Measurements from ENCODE around the gene SPTB.

SPTB gene

GRCh38 chr14:64834965-64835364 lies 44.7 kb downstream of the SPTB start:
- no peaks in the 10 kb centered on the region for H3K36me3 ChIP-seq (ENCODE audit: control insufficient read depth, low read length)
- H4K20me1 ChIP-seq (ENCODE audit: control insufficient read depth, insufficient read depth, low read depth, low read length), result no peaks in the 10 kb centered on the region
- H3F3A ChIP-seq (ENCODE audit: control insufficient read depth, insufficient read depth), result no peaks in the 10 kb centered on the region
- no peaks in the 10 kb centered on the region for H3K9me3 ChIP-seq (ENCODE audit: control insufficient read depth, insufficient read depth, low read length)
- TF ChIP-seq EZH2phosphoT487 (IDR thresholded peaks at IDR 0.05; ENCODE audit: borderline replicate concordance, low read length), result no peak
- no peak for TF ChIP-seq CTCF (IDR thresholded peaks at IDR 0.05; ENCODE audit: low read depth, low read length, poor library complexity, severe bottlenecking)
- peaks cover 9% of the 10 kb centered on the region for H3K27me3 ChIP-seq (ENCODE audit: control insufficient read depth, low read length)
- H3K4me1 ChIP-seq (ENCODE audit: control insufficient read depth, low read length), result no peaks in the 10 kb centered on the region
- H3K9me2 ChIP-seq (replicated peaks; ENCODE audit: control insufficient read depth, low read length), result no peaks in the 10 kb centered on the region
- H3K4me3 ChIP-seq (ENCODE audit: low read length), result no peak overlapping the region
- no peak overlapping the region for H3K4me2 ChIP-seq (ENCODE audit: low read length)
- no peaks in the 10 kb centered on the region for H3K79me2 ChIP-seq (ENCODE audit: control insufficient read depth, low read length)
- H3K27ac ChIP-seq (ENCODE audit: low read depth, low read length), result no peak overlapping the region

- Histone ChIP-seq H3K9me3 (ENCODE audit: control insufficient read depth, insufficient read depth, low read length) (no peaks in the 10 kb centered on the region), H4K20me1 (ENCODE audit: control insufficient read depth, insufficient read depth, low read depth, low read length) (no peaks in the 10 kb centered on the region), H3K9me2 (replicated peaks; ENCODE audit: control insufficient read depth, low read length) (no peaks in the 10 kb centered on the region), H3K36me3 (ENCODE audit: control insufficient read depth, low read length) (no peaks in the 10 kb centered on the region), H3K4me1 (ENCODE audit: control insufficient read depth, low read length) (no peaks in the 10 kb centered on the region), H3K4me3 (ENCODE audit: low read length) (no peak overlapping the region), H3F3A (ENCODE audit: control insufficient read depth, insufficient read depth) (no peaks in the 10 kb centered on the region), H3K79me2 (ENCODE audit: control insufficient read depth, low read length) (no peaks in the 10 kb centered on the region), H3K4me2 (ENCODE audit: low read length) (no peak overlapping the region), H3K27me3 (ENCODE audit: control insufficient read depth, low read length) (peaks cover 6% of the 10 kb centered on the region), H3K27ac (ENCODE audit: low read depth, low read length) (no peak overlapping the region)
- TF ChIP-seq EZH2phosphoT487 (IDR thresholded peaks at IDR 0.05; ENCODE audit: borderline replicate concordance, low read length) (no peak), CTCF (IDR thresholded peaks at IDR 0.05; ENCODE audit: low read depth, low read length, poor library complexity, severe bottlenecking) (no peak)
These were observed 48.3 kb downstream of the SPTB start for GRCh38 chr14:64831419-64831818.

GRCh38 chr14:64830961-64831360 lies 48.7 kb downstream of the SPTB start:
- Histone ChIP-seq H3K36me3 (ENCODE audit: control insufficient read depth, low read length) (no peaks in the 10 kb centered on the region), H3K4me1 (ENCODE audit: control insufficient read depth, low read length) (no peaks in the 10 kb centered on the region), H4K20me1 (ENCODE audit: control insufficient read depth, insufficient read depth, low read depth, low read length) (no peaks in the 10 kb centered on the region), H3K27ac (ENCODE audit: low read depth, low read length) (no peak overlapping the region), H3K9me3 (ENCODE audit: control insufficient read depth, insufficient read depth, low read length) (no peaks in the 10 kb centered on the region), H3K27me3 (ENCODE audit: control insufficient read depth, low read length) (peaks cover 5% of the 10 kb centered on the region), H3K79me2 (ENCODE audit: control insufficient read depth, low read length) (no peaks in the 10 kb centered on the region), H3K9me2 (replicated peaks; ENCODE audit: control insufficient read depth, low read length) (no peaks in the 10 kb centered on the region), H3F3A (ENCODE audit: control insufficient read depth, insufficient read depth) (no peaks in the 10 kb centered on the region), H3K4me3 (ENCODE audit: low read length) (no peak overlapping the region), H3K4me2 (ENCODE audit: low read length) (no peak overlapping the region)
- TF ChIP-seq CTCF (IDR thresholded peaks at IDR 0.05; ENCODE audit: low read depth, low read length, poor library complexity, severe bottlenecking) (no peak), EZH2phosphoT487 (IDR thresholded peaks at IDR 0.05; ENCODE audit: borderline replicate concordance, low read length) (no peak)

- Histone ChIP-seq H3K9me3 (ENCODE audit: control insufficient read depth, insufficient read depth, low read length) (no peaks in the 10 kb centered on the region), H3F3A (ENCODE audit: control insufficient read depth, insufficient read depth) (no peaks in the 10 kb centered on the region), H3K9me2 (replicated peaks; ENCODE audit: control insufficient read depth, low read length) (no peaks in the 10 kb centered on the region), H3K4me3 (ENCODE audit: low read length) (no peak overlapping the region), H3K36me3 (ENCODE audit: control insufficient read depth, low read length) (no peaks in the 10 kb centered on the region), H4K20me1 (ENCODE audit: control insufficient read depth, insufficient read depth, low read depth, low read length) (no peaks in the 10 kb centered on the region), H3K27ac (ENCODE audit: low read depth, low read length) (no peak overlapping the region), H3K79me2 (ENCODE audit: control insufficient read depth, low read length) (no peaks in the 10 kb centered on the region), H3K4me2 (ENCODE audit: low read length) (no peak overlapping the region), H3K4me1 (ENCODE audit: control insufficient read depth, low read length) (no peaks in the 10 kb centered on the region; the same call in 1 of the 2 replicates), H3K27me3 (ENCODE audit: control insufficient read depth, low read length) (peaks cover 10% of the 10 kb centered on the region; the same call in 1 of the 2 replicates)
- no peak for TF ChIP-seq EZH2phosphoT487 (IDR thresholded peaks at IDR 0.05; ENCODE audit: borderline replicate concordance, low read length)
- no peak for TF ChIP-seq CTCF (IDR thresholded peaks at IDR 0.05; ENCODE audit: low read depth, low read length, poor library complexity, severe bottlenecking)
These were observed 51.6 kb downstream of the SPTB start for GRCh38 chr14:64828071-64828470.

All from DOHH2 (cell line).